K562 (cell line): ENCODE data around the gene PPCDC.

Source experiments
- CCAR2 ChIP-seq: fragments of 200-400 bp; formaldehyde crosslinking; IDR thresholded peaks from 2 replicates; pipeline ENCODE4 v1.6.1; 2017; ENCODE audit warnings: mild to moderate bottlenecking, low read depth, low read length
- CHD2 ChIP-seq: IDR thresholded peaks from 2 replicates; pipeline ENCODE4 v1.6.1; 2011; ENCODE audit warnings: low read depth, low read length
- ESRRA ChIP-seq: fragments of 450-650 bp; IDR thresholded peaks from 2 replicates; pipeline ENCODE4 v1.6.1; 2014; ENCODE audit warnings: low read depth, mild to moderate bottlenecking, moderate library complexity, borderline replicate concordance
- HNRNPK ChIP-seq: fragments of 200-400 bp; formaldehyde crosslinking; IDR thresholded peaks from one replicate; pipeline ENCODE4 v1.6.1; 2018; ENCODE audit warnings: mild to moderate bottlenecking, low read depth, low read length; ENCODE audit not compliant: poor library complexity, severe bottlenecking
- MYC ChIP-seq, 2 experiments: fragments of 250-450 bp in 1 of 2; sonication (Bioruptor Pico) in 1 of 2; IDR thresholded peaks; 2 replicates each; pipeline versions ENCODE4 v1.5.1 to v1.6.1; 2012 to 2021; ENCODE audit warnings: low read depth in 2 of 2, borderline replicate concordance in 1 of 2, improper control_type of control experiment in 1 of 2, low read length in 1 of 2, mild to moderate bottlenecking in 1 of 2, moderate library complexity in 1 of 2
- POLR2A ChIP-seq: fragments of 450-650 bp; conservative IDR thresholded peaks from 2 replicates; pipeline ENCODE4 v1.6.1; 2016
- POLR2AphosphoS5 ChIP-seq: IDR thresholded peaks from 2 replicates; pipeline ENCODE4 v1.6.1; 2011; ENCODE audit warnings: mild to moderate bottlenecking, low read depth, low read length, moderate library complexity; ENCODE audit not compliant: control insufficient read depth, insufficient read depth
- RCOR1 ChIP-seq, 2 experiments: IDR thresholded peaks; 2 replicates each; pipeline ENCODE4 v1.6.1; 2012; ENCODE audit warnings: low read depth in 2 of 2, low read length in 2 of 2, borderline replicate concordance in 1 of 2, improper control_type of control experiment in 1 of 2
- SP1 ChIP-seq: sonication (generic); formaldehyde crosslinking; IDR thresholded peaks from 2 replicates; pipeline ENCODE4 v1.8.1; 2022; ENCODE audit warnings: mild to moderate bottlenecking, missing genetic modification reagents
- TF ChIP-seq, protein P1 (sequence below), 3 experiments: IDR thresholded peaks in 2 of 3; conservative IDR thresholded peaks in 1 of 3; 2 replicates each; pipeline ENCODE4 v1.5.1; 2011 to 2012; ENCODE audit warnings: low read length in 3 of 3, mild to moderate bottlenecking in 3 of 3, control low read depth in 2 of 3, improper control_type of control experiment in 1 of 3, inconsistent platforms in 1 of 3, low read depth in 1 of 3, mixed read lengths in 1 of 3, moderate library complexity in 1 of 3; ENCODE audit not compliant: insufficient read depth in 2 of 3
- TF ChIP-seq, protein P2 (sequence below): sonication (generic); formaldehyde crosslinking; IDR thresholded peaks from 2 replicates; pipeline ENCODE4 v1.8.1; 2023; ENCODE audit warnings: mild to moderate bottlenecking, missing genetic modification reagents
- TF ChIP-seq, protein P3 (sequence below): fragments of 450-650 bp; IDR thresholded peaks from 2 replicates; pipeline ENCODE4 v1.6.1; 2014; ENCODE audit warnings: low read depth, mild to moderate bottlenecking, moderate library complexity, borderline replicate concordance

DNA sequence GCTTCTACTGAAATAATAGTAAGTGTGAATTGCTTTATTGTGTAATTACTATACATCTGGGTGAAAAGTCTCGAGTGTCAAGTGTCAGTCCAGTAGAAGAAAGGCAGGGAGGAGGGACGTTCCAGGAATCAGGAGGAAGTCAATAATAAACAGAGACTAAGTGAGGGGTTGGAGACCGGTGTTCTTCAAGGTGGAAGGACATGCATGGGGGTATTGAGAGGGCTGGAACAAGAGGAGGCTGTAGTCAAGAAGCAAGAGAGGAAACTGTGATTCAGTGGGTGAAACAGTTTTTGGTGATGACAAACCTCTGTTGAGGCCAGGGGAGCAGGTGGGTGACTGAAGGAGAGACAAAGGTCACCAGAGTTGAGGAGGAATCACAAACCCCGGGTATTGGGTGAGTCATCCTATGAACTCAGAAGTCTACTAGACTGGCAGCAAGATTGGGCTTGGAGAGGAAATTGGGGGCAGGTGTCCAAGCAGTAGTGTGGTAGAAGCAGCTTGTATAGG lies 39.6 kb upstream of the PPCDC start:
- no peak for TF ChIP-seq HNRNPK
- TF ChIP-seq, protein P1, sequence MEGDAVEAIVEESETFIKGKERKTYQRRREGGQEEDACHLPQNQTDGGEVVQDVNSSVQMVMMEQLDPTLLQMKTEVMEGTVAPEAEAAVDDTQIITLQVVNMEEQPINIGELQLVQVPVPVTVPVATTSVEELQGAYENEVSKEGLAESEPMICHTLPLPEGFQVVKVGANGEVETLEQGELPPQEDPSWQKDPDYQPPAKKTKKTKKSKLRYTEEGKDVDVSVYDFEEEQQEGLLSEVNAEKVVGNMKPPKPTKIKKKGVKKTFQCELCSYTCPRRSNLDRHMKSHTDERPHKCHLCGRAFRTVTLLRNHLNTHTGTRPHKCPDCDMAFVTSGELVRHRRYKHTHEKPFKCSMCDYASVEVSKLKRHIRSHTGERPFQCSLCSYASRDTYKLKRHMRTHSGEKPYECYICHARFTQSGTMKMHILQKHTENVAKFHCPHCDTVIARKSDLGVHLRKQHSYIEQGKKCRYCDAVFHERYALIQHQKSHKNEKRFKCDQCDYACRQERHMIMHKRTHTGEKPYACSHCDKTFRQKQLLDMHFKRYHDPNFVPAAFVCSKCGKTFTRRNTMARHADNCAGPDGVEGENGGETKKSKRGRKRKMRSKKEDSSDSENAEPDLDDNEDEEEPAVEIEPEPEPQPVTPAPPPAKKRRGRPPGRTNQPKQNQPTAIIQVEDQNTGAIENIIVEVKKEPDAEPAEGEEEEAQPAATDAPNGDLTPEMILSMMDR (IDR thresholded peaks at IDR 0.05 in 2 of 3, conservative IDR thresholded peaks at IDR 0.05 in 1 of 3; ENCODE audit: insufficient read depth in 2 of 3, low read depth in 1 of 3, low read length in 3 of 3) = no peak
- TF ChIP-seq POLR2AphosphoS5 = no peak
- TF ChIP-seq MYC (IDR thresholded peaks at IDR 0.05; ENCODE audit: low read depth, low read length) = no peak
- no peak for TF ChIP-seq MYC (CRISPR knock-in tag; IDR thresholded peaks at IDR 0.05; ENCODE audit: borderline replicate concordance, low read depth)
- no peak for TF ChIP-seq ESRRA
- TF ChIP-seq SP1 (CRISPR knock-in tag) = no peak
- TF ChIP-seq CCAR2 = no peak
- TF ChIP-seq, protein P2, sequence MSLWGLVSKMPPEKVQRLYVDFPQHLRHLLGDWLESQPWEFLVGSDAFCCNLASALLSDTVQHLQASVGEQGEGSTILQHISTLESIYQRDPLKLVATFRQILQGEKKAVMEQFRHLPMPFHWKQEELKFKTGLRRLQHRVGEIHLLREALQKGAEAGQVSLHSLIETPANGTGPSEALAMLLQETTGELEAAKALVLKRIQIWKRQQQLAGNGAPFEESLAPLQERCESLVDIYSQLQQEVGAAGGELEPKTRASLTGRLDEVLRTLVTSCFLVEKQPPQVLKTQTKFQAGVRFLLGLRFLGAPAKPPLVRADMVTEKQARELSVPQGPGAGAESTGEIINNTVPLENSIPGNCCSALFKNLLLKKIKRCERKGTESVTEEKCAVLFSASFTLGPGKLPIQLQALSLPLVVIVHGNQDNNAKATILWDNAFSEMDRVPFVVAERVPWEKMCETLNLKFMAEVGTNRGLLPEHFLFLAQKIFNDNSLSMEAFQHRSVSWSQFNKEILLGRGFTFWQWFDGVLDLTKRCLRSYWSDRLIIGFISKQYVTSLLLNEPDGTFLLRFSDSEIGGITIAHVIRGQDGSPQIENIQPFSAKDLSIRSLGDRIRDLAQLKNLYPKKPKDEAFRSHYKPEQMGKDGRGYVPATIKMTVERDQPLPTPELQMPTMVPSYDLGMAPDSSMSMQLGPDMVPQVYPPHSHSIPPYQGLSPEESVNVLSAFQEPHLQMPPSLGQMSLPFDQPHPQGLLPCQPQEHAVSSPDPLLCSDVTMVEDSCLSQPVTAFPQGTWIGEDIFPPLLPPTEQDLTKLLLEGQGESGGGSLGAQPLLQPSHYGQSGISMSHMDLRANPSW = no peak
- no peak for TF ChIP-seq CHD2
- no peak for TF ChIP-seq RCOR1 (IDR thresholded peaks at IDR 0.05; ENCODE audit: borderline replicate concordance in 1 of 2, low read depth in 2 of 2, low read length in 2 of 2)
- TF ChIP-seq, protein P3, sequence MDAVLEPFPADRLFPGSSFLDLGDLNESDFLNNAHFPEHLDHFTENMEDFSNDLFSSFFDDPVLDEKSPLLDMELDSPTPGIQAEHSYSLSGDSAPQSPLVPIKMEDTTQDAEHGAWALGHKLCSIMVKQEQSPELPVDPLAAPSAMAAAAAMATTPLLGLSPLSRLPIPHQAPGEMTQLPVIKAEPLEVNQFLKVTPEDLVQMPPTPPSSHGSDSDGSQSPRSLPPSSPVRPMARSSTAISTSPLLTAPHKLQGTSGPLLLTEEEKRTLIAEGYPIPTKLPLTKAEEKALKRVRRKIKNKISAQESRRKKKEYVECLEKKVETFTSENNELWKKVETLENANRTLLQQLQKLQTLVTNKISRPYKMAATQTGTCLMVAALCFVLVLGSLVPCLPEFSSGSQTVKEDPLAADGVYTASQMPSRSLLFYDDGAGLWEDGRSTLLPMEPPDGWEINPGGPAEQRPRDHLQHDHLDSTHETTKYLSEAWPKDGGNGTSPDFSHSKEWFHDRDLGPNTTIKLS = no peak
- no peak for TF ChIP-seq POLR2A
